GM18519 (cell line): ENCODE data around the gene KIF25.

Experiments used
- ATAC-seq: cut with Tn5 transposase; IDR thresholded peaks from one replicate; pipeline ENCODE4 v1.9.1; 2021; ENCODE audit warnings: mild to moderate bottlenecking, moderate library complexity; ENCODE audit not compliant: unreplicated experiment, low FRiP score

The KIF25 gene

GRCh38 chr6:168047841-168048723 lies 50.6 kb downstream of the KIF25 start:
- ATAC-seq, result no peak

DNA sequence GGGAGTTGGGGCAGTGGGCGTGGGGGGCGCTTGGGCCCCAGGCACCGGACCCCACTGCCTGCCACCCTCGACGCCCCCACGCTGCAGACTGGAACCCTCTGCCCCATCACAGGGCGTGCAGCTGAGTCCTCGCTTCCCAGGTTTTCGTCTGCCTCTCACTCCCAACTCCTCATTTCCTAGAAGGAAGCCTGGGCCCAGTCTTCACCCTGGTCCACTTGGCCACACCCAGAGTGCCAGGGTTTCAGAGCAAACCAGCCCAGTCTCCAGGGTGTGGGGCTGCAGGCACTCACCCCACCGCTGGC lies 51.2 kb downstream of the KIF25 start:
- no peak for ATAC-seq

DNA sequence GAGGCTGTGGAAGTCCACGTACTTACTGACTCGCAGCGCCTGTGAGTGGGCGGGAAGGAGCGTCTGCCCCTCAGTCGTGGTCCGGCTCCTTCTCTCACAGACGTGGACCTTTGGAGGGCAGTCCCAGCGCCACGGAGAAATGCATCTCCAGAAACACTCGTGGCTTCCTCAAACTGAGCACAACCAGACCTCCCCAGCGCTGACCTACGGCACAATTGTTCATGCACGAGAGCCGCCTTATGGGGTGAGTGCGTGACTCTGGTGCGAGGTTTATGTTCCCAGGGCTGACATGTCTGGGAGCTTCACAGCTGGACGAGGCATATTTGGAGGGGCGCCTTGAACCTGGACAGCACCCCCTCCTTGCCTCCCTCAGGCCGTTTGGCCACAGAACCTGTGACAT lies 51.8 kb downstream of the KIF25 start:
- no peak for ATAC-seq

GRCh38 chr6:168049706-168050224 lies 52.3 kb downstream of the KIF25 start:
- ATAC-seq, result no peak

DNA sequence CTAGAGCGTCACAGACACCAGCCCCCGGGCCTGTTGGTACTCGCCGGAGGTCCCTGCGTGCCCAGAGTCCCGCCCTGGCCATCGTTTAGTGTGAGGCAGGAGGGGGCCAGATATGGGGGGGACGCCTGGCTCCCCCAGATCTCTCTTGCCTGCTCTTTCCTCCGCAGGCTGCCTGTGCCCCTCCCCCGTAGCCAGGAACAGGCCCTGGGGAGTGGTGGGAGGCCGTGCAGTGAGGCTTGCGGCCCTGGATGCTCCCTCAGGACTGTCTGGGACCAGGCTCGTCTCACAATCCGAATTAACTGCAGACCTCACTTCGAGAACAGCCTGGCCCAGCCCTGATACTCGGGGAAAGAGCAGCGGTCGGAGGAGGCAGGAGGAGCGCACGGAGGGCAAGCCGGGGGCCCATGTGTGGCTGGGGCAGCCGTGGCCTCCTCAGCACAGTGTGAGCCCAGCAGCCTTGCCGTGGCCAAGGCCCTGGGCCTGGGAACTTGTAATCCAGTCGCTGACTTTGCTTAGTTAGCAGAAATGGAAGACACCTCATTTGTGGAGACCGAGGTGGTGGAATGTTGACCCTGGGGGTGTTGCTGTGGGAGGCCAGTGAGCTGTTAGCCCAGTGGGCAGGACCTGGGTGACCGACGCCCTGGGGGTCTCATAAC lies 52.9 kb downstream of the KIF25 start:
- no peak for ATAC-seq

- ATAC-seq, result no peak
Observed at GRCh38 chr6:168050881-168051586, 53.6 kb downstream of the KIF25 start.

- ATAC-seq, result no peak
Observed at GRCh38 chr6:168051648-168052047, 54.2 kb downstream of the KIF25 start.

GRCh38 chr6:168052291-168052891 lies 54.9 kb downstream of the KIF25 start:
- ATAC-seq, result no peak

DNA sequence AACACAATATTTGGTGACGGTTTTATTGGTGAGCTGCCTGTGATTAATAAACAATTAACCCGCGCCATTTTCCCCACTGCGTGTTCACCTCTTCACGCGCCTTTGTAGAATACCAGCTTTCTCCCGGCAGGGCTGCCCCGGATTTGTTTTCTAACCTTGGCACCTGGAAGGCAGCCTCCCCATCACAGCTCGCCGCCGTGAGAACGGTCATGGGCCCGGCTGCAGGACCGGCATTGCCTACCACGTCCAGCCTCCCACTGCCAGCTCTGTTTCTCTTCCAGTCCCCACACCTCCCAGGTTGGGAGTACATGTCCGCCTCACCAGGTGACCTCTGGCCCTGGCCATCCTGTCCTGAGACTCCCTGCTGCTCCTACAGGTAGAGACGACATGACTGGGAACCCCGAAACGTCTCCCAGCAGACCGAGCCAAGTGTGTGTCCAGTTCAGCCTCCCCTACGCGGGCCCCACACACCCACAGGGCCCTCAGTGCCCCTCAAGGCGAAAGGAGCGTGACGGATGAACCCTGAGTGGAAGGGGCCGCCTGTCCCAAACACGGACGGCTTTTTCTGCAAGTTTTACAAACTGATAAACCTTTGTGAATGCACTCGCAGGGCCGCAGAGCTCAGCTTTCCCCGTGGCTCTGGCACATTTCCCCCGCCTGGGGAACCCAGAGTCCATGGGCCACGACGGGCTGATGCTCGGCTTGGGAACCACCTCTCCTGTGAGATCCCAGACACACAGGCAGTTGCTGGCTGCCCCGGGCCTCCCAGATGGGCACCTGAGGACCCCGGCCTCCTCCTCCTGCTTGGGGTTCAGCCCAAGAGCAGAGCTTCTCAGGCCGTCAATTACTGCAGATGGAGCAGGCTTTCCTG lies 55.9 kb downstream of the KIF25 start:
- no peak for ATAC-seq

DNA sequence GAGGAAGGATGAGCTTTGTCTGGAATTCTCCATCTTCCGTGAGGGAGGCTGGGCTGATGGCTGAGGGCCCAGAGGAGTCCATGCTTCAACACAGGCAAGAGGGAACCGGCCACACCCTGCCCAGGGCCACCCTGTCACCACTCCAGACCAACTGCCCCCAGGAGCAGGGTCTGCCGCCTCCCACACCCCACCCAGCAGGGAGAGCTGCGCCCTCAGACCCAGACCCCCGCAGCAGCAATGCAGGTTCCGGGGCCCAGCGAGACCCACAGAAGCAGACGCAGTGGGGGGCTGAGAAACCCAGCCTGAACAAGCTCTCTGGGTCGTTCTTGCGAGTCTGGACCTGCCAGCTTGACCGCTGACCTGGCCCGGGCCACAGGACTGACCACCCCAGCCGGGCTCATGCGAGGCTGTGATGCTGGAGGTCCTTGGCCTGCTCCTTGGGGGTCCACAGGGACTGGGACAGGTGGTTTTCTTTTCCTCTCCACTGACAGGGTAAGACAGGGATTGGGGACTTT lies 56.5 kb downstream of the KIF25 start:
- ATAC-seq, result no peak

- no peak for ATAC-seq
Observed at GRCh38 chr6:168054765-168055560, 57.5 kb downstream of the KIF25 start.

GRCh38 chr6:168055696-168056489 lies 58.4 kb downstream of the KIF25 start:
- ATAC-seq, result no peak

- no peak for ATAC-seq
Observed at GRCh38 chr6:168056892-168057527, 59.5 kb downstream of the KIF25 start.

DNA sequence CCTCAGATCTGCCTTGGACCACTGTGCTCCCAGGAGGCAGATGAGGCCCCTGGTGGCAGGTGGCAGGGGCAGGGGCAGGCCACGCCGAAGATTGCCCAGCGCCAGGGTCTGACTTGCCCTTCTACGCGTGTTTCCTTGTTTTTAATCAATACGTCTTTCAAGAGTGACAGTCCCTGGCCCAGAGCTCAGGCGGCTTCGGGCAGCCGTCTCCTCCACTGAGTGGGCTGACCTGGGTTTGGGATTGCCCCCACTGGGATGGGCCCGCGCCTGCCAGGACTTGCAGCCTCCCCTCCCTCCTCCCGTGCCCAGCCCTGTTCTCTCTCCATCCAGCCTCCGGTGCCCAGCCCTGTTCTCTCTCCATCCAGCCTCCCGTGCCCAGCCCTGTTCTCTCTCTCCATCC lies 60.4 kb downstream of the KIF25 start:
- ATAC-seq, result no peak

DNA sequence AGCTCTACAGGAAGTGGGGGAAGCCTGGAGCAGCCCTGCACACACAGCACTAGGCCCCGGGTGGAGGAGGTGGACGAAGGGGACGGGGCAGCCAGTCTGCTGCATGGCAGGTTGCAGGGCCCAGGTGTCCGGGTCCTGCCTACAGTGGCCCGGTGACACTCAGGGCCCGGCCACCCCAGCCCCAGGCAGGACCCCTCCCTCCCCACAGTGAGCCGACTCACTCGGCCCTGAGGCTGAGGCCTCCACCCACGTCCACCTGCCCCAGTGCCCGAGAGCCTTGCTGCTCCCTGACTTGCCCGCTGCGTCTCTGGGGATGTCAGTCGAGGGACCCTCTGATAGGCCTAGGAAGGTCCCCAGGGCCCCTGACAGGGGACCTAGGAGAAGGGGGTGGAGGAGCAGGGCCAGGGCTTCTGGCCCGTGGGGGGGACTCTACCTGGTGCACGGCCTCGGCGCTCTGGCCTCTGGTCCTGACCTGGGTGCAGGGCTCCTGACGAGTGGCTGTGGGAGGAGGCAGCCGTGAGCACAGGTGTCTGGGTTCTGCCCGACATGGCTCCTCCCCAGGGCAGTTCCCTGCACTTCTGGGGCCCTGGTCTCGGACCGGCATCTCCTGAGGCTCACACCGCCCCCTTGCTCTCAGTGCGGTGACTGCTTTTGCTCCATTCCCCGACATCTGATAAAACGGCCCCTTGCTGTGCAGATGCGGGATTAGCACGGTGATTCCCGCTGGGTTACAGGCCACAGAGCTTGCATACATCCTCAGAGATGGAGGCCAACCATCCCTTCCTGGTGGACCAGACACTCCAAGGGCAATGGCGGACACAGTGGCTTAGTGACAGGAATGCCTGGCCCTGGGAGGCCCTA lies 61.5 kb downstream of the KIF25 start:
- ATAC-seq, result no peak

DNA sequence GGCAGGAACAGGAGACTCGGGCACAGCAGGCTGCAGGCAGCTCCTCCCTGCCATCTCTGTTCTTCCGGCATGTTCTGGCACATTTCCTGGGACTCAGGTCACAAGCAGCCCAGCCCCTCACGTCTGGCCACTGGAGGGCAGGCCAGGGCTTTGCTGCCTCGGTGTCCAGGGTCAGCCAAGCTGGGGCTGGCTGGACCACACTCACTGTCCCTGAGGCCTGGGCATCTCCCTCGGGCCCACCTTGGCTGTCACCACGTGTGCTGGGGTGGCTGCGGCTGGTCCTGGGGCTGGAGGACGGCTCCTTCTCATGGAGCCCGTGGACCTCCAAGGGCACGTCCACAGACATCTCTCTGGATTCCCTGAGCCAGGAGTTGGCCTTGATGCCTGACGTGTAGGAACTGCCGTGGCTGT lies 63.1 kb downstream of the KIF25 start:
- no peak for ATAC-seq
